OCI-LY3 (cell line): ENCODE results near the gene ADARB1.

Experiments used
- H2AFZ ChIP-seq: fragments of 200-600, 300-600 bp; shearing (Covaris generic); 2 replicates; pipeline ENCODE4 v1.6.0; 2014; ENCODE audit warnings: antibody characterized with exemption, low read depth, low read length
- H3K27ac ChIP-seq: fragments of 200-600, 300-600 bp; sonication (generic); 2 replicates; pipeline ENCODE4 v1.5.1; 2014; ENCODE audit warnings: mild to moderate bottlenecking, low read length, moderate library complexity, mixed read lengths
- H3K27me3 ChIP-seq: fragments of 200-600, 300-600 bp; sonication (generic); 2 replicates; pipeline ENCODE4 v1.6.1; 2014; ENCODE audit warnings: low read depth, low read length, mixed read lengths
- H3K36me3 ChIP-seq: fragments of 200-600, 300-600 bp; sonication (generic); replicated peaks from 2 replicates; pipeline ENCODE3; 2014; ENCODE audit warnings: low read depth, low read length, mixed read lengths
- H3K4me1 ChIP-seq: fragments of 300-600, 200-600 bp; sonication (generic); 2 replicates; pipeline ENCODE4 v1.6.1; 2014; ENCODE audit warnings: low read length, mixed read lengths
- H3K4me2 ChIP-seq: fragments of 200-600, 300-600 bp; sonication (generic); 2 replicates; pipeline ENCODE4 v1.6.1; 2014; ENCODE audit warnings: low read length, mixed read lengths
- H3K4me3 ChIP-seq: fragments of 300-600, 200-600 bp; sonication (generic); 2 replicates; pipeline ENCODE4 v1.5.1; 2014; ENCODE audit warnings: antibody characterized with exemption, mild to moderate bottlenecking, low read length, moderate library complexity
- H3K79me2 ChIP-seq: fragments of 300-600, 200-600 bp; shearing (Covaris generic); 2 replicates; pipeline ENCODE4 v1.6.1; 2014; ENCODE audit warnings: mild to moderate bottlenecking, low read length, mixed read lengths
- H3K9ac ChIP-seq: fragments of 300-600, 200-600 bp; shearing (Covaris generic); 2 replicates; pipeline ENCODE4 v1.6.0; 2014; ENCODE audit warnings: mild to moderate bottlenecking, low read length, moderate library complexity
- H3K9me3 ChIP-seq: fragments of 200-600, 300-600 bp; shearing (Covaris generic); 2 replicates; pipeline ENCODE4 v1.6.1; 2014; ENCODE audit warnings: low read length, mixed read lengths; ENCODE audit not compliant: insufficient read depth
- H4K20me1 ChIP-seq: fragments of 200-600, 300-600 bp; sonication (generic); 2 replicates; pipeline ENCODE4 v1.6.1; 2016; ENCODE audit warnings: low read length, mixed read lengths; ENCODE audit not compliant: insufficient read depth
- CTCF ChIP-seq: fragments of 200-600, 300-600 bp; sonication (generic); IDR thresholded peaks from 2 replicates; pipeline ENCODE4 v1.5.1; 2014; ENCODE audit warnings: antibody characterized with exemption, low read length, low read depth
- EZH2phosphoT487 ChIP-seq: fragments of 200-600 bp; shearing (Covaris generic); IDR thresholded peaks from 2 replicates; pipeline ENCODE4 v1.6.1; 2018; ENCODE audit warnings: antibody characterized with exemption, mixed run types, low read depth

Gene ADARB1

GRCh38 chr21:45052960-45053359, 21.4 kb upstream of the ADARB1 start:
- Histone ChIP-seq H4K20me1 (no peaks in the 10 kb centered on the region), H3K27ac (no peak overlapping the region), H3K4me3 (no peak overlapping the region), H3K4me2 (no peak overlapping the region), H2AFZ (no peak overlapping the region), H3K27me3 (peaks cover 6% of the 10 kb centered on the region; the same call in 1 of the 2 replicates), H3K9me3 (no peaks in the 10 kb centered on the region), H3K4me1 (no peaks in the 10 kb centered on the region; the same call in 1 of the 2 replicates), H3K9ac (no peak overlapping the region), H3K36me3 (no peaks in the 10 kb centered on the region), H3K79me2 (no peaks in the 10 kb centered on the region)
- TF ChIP-seq EZH2phosphoT487 (no peak), CTCF (no peak)

- Histone ChIP-seq H2AFZ (no peak overlapping the region), H4K20me1 (no peaks in the 10 kb centered on the region), H3K79me2 (no peaks in the 10 kb centered on the region), H3K4me2 (no peak overlapping the region), H3K4me3 (no peak overlapping the region), H3K36me3 (no peaks in the 10 kb centered on the region), H3K4me1 (no peaks in the 10 kb centered on the region), H3K27ac (no peak overlapping the region), H3K27me3 (peaks cover 3% of the 10 kb centered on the region; the same call in 1 of the 2 replicates), H3K9me3 (no peaks in the 10 kb centered on the region), H3K9ac (no peak overlapping the region)
- no peak for TF ChIP-seq EZH2phosphoT487
Observed at GRCh38 chr21:45053561-45054226, 20.7 kb upstream of the ADARB1 start.

- Histone ChIP-seq H3K9me3 (no peaks in the 10 kb centered on the region), H3K4me1 (no peaks in the 10 kb centered on the region), H3K79me2 (no peaks in the 10 kb centered on the region), H4K20me1 (no peaks in the 10 kb centered on the region), H3K4me2 (no peak overlapping the region), H2AFZ (no peak overlapping the region), H3K4me3 (no peak overlapping the region), H3K36me3 (no peaks in the 10 kb centered on the region), H3K27me3 (no peaks in the 10 kb centered on the region), H3K27ac (no peak overlapping the region), H3K9ac (no peak overlapping the region)
- no peak for TF ChIP-seq EZH2phosphoT487
- no peak for TF ChIP-seq CTCF
Observed at GRCh38 chr21:45054227-45054926, 20.0 kb upstream of the ADARB1 start.

GRCh38 chr21:45054927-45055612, 19.3 kb upstream of the ADARB1 start:
- H2AFZ ChIP-seq: no peak overlapping the region
- H3K36me3 ChIP-seq: no peaks in the 10 kb centered on the region
- no peaks in the 10 kb centered on the region for H4K20me1 ChIP-seq
- no peaks in the 10 kb centered on the region for H3K9me3 ChIP-seq
- H3K4me2 ChIP-seq: no peak overlapping the region
- no peak for TF ChIP-seq CTCF
- TF ChIP-seq EZH2phosphoT487: no peak
- no peak overlapping the region for H3K27ac ChIP-seq
- no peaks in the 10 kb centered on the region for H3K79me2 ChIP-seq
- no peak overlapping the region for H3K9ac ChIP-seq
- no peaks in the 10 kb centered on the region for H3K4me1 ChIP-seq
- H3K27me3 ChIP-seq: no peaks in the 10 kb centered on the region
- H3K4me3 ChIP-seq: no peak overlapping the region
